GF-D8 (cell line): ENCODE results near the gene RNF34.
"Not testable (repeated sequence)": the region's sequence is repeated elsewhere in the genome, so short reads cannot be mapped to it uniquely, and the experiment has no call there.

Source experiments
- DNase-seq: peaks from one replicate; lab custom pipeline; 2025; lab: John Stamatoyannopoulos, UW

RNF34 gene, protein sequence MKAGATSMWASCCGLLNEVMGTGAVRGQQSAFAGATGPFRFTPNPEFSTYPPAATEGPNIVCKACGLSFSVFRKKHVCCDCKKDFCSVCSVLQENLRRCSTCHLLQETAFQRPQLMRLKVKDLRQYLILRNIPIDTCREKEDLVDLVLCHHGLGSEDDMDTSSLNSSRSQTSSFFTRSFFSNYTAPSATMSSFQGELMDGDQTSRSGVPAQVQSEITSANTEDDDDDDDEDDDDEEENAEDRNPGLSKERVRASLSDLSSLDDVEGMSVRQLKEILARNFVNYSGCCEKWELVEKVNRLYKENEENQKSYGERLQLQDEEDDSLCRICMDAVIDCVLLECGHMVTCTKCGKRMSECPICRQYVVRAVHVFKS

DNA sequence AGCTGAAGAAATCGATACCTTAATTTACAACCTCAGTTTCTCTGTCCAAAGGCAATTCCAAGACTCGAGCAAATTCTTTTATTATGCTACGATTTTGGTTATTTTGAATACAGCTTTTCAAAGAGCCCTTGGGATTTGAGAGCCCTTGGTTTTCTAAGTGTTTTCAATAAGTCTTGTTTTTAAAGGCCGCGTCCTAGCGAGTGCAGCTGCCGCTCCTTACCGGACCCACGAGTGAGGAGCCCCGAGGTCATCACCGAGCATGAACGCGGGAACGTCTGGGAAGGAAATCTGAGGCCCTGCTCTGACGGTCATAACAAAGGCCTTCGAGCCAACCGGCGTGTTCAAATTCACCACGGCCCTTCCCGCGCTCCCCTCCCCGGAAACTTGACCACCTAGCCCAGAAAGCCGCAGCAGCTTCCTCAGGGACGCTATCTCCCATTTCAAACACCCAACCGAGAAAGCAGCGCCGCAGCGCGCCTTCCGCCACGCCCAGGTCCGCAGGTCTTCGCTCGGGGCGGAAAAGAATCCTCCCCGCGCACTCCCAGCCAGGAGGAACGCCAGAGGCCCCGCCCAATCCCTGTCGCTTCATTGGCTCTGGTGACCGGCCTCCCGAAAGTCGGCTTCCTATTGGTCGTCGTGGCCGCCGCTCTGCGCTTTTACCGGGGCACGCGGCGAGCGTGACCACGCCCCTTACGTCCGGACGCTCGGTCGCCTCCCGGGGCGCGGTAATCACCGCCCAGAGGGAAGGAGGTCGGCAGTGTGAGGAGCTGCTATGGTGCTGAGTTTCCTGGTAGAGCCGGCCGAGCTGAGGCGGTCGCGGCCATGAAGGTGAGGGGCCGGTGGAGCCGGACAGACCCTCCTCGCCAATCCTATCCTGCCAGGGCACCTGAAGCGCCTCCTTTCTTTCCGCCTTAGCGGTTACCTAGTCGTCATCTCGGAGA, at the start of gene RNF34:
RNF34 (plus strand) TSS at position 728 of the 941 bp plus-strand sequence; CDS start at position 823, 95 bp downstream.
- peak; percentile 97 for DNase-seq

GRCh38 chr12:121351820-121352681, 47.9 kb upstream of the RNF34 start, which contains the start of gene ANAPC5:
TSS of gene ANAPC5 (minus strand) at chr12:121352411. CDS start at chr12:121352340, 71 bp downstream.
- peak; percentile 97 for DNase-seq

DNA sequence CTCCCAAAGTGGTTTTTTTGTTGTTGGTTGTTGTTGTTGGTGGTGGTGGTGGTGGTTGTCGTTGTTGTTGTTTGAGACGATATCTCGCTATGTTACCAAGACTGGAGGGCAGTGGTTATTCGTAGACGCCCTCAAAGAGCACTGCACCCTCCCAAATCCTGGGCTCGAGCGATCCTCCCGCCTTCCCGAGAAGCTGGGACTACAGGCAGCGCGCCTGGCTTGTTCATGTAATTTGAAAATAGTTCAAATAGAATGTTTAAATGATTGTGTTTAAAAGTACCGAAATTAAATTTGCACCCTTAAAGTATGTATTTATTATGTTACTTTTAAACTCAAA, 47.3 kb upstream of the RNF34 start:
- no peak for DNase-seq

DNA sequence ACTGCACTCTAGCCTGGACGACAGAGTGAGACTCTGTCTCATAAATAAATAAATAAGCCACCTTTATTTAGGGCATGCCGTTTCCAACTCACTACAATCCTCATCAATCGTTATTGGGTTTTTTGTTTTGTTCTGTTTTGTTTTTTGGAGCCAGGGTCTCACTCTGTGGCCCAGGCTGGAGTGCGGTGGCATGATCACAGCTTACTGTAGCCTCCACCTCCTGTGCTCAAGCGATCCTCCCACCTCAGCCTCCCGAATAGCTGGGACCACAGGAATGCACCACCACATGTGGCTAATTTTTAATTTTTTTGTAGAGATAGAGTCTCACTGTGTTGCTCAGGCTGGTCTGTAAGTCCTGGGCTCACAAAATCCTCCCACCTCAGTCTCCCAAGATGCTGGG, 44.1 kb upstream of the RNF34 start:
- no peak for DNase-seq

DNA sequence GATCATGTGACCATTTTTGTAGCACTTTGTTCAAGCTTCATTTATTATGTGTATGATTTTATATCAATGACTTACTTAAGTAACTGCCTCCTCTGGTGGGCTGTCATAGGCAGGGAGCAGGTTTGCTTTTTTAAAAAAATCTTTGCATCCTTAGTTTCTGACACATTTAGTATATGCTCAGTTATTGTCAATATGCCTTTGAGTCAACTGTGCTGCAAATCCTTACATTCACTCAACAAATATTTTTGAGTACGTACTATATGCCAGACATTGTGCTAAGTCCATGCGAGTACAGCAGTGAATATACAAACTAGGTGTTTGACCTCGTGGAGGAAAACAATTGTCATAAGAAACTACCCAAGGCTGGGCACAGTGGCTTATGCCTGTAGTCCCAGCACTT, 43.3 kb upstream of the RNF34 start:
- DNase-seq: no peak

DNA sequence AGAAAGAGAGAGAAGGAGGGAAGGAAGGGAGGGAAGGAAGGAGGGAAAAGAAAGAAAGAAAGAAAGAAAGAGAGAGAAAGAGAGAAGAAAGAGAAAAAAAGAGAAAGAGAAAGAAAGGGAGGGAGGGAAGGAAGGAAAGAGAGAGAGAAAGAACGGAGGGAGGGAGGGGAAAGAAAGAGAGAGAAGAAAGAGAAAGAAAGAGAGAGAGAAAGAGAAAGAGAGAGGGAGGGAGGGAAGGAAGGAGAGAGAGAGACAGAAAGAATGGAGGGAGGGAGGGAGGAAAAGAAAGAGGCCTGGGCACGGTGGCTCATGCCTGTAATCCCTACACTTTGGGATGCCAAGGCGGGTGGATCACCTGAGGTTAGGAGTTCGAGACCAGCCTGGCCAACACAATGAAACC, 42.6 kb upstream of the RNF34 start:
- DNase-seq: no peak

DNA sequence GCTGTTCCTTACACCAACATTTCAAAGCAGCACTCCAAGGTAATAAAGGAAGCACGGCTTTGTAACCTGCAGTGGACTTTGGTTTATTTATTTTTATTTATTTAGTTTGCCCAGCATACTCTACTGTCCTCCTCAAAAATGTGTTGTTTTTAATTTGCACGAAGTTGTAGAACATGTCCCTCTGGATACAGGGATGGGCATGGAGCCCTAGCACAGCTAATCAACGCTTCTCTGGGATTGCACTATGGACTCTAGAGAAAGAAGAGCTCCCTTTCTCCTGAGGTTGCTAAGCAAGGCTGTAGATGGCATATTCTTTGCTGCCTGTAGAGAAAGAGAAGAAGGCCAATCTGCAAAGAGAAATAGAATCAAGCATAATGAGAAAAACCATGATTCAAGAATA, 41.8 kb upstream of the RNF34 start:
- DNase-seq: no peak

DNA sequence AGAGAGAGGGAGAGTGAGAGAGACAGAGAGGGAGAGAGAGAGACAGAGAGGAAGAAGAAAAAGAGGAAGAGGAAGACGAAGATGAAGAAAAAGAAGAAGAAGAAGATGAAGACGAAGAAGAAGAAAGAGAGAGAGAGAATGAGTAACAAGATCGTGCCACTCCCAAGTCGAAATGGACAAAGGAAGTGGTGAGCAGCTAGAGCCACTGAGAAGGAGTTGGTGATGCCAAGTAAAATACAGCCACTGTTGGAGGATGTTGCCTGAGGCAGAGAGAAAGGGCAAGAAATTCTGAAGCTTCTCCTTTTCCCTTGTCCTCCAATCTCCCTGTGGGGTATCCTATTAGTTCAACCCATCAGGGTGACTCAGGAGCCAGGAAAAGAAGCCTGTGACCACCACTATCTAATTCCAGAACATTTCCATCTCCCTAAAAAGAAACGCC, 35.2 kb upstream of the RNF34 start:
- no peak for DNase-seq

DNA sequence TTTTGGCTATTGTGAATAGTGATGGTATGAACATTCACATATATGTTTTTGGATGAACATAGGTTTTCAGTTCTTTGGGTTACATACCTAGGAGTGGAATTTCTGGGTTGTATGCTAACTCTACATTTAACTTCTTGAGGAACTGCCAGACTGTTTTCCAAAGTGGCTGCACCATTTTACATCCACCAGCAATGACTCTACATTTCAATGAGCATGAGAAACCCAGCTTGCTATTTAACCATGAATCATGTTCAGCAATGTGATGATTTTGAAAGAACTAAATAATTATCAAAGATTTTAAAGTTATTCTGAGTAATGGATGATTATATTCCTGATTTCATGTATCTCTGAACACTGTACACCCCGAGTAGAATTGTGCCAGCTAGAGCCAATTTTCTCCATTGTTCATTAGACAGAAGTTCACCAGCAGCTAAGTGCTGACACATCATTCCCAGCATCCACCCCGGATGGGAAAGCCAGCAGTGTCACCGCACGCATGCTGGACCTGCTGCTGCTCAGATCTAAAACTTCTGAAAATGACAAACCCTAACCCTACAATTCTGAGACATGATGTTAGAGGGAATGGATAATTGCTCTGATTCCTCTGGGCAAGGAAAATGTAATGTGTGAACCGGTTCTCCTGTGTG, 34.4 kb upstream of the RNF34 start:
- DNase-seq: no peak

DNA sequence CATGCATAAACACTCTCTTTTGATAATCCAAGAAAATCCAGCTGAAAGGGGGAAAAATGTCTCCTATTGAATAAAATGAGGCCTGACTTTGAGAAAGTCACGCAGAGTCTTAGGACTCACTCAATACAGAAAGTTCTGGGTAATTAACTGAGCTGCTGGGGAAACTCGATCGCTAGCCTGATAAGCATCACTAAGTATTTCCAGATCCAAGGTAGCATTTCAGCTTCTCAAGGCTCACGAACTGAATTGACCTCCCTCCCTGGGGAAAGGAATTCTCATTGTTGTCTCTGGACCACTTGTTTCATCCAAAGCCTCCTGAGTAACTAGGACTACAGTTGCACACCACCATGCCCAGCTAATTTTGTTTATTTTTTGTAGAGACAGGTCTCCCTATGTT, 33.9 kb upstream of the RNF34 start:
- no peak for DNase-seq

DNA sequence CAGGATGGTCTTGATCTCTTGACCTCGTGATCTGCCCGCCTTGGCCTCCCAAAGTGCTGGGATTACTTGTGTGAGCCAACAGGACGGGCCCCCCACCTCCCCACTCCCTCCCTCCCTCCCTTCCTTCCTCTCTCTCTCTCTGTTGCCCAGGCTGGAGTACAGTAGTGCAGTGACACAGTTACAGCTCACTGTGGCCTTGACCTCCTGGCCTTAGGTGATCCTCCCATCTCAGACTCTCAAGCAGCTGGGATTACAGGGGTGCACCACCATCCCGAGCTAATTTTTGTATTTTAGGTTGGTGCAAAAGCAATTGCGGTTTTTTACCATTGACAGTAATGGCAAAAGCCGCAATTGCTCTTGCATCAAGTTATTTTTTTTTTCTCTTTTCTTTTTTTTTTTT, 28.5 kb upstream of the RNF34 start:
- DNase-seq: no peak

DNA sequence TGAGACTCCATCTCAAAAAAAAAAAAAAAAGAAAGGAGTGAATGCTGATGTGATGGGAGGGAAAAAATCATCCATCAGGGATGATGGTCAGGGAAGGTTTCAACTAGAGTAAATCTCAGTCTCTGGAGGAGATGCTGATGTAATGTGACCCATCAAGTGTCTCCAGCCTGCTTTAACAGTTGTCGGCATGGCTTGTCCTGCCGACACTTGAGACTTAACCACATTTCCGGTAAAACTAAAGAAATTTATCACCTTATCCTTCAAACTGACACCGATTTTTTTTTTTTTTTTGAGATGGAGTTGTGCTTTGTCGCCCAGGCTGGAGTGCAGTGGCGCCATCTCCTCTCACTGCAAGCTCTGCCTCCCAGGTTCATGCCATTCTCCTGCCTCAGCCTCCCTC, 26.2 kb upstream of the RNF34 start:
- no peak for DNase-seq

DNA sequence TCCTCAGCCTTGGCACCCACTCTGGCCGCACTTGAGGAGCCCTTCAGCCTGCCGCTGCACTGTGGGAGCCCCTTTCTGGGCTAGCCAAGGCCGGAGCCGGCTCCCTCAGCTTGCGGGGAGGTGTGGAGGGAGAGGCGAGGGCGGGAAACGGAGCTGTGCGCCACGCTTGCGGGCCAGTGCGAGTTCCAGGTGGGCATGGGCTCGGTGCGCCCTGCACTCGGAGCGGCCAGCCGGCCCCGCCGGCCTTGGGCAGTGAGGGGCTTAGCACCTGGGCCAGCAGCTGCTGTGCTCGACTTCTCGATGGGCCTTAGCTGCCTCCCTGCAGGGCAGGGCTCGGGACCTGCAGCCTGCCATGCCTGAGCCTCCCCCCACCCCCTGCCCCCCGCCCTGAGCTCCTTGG, 25.6 kb upstream of the RNF34 start:
- DNase-seq: not testable (repeated sequence)

DNA sequence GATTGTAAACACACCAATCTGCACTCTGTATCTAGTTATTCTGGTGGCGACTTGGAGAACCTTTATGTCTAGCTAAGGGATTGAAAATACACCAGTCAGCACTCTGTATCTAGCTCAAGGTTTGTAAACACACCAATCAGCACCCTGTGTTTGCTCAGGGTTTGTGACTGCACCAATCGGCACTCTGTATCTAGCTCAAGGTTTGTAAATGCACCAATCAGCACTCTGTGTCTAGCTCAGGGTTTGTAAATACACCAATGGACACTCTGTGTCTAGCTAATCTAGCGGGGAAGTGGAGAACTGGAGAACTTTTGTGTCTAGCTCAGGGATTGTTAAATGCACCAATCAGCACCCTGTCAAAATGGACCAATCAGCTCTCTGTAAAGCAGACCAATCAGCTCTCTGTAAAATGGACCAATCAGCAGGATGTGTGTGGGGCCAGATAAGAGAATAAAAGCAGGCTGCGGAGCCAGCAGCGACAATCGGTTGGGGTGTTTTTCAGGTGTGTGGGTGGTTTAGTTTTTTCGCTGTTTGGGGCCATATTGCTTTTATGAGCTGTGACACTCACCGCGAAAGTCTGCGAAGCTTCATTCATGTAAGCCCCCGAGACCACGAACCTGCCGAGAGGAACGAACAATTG, 24.9 kb upstream of the RNF34 start:
- DNase-seq: not testable (repeated sequence)

DNA sequence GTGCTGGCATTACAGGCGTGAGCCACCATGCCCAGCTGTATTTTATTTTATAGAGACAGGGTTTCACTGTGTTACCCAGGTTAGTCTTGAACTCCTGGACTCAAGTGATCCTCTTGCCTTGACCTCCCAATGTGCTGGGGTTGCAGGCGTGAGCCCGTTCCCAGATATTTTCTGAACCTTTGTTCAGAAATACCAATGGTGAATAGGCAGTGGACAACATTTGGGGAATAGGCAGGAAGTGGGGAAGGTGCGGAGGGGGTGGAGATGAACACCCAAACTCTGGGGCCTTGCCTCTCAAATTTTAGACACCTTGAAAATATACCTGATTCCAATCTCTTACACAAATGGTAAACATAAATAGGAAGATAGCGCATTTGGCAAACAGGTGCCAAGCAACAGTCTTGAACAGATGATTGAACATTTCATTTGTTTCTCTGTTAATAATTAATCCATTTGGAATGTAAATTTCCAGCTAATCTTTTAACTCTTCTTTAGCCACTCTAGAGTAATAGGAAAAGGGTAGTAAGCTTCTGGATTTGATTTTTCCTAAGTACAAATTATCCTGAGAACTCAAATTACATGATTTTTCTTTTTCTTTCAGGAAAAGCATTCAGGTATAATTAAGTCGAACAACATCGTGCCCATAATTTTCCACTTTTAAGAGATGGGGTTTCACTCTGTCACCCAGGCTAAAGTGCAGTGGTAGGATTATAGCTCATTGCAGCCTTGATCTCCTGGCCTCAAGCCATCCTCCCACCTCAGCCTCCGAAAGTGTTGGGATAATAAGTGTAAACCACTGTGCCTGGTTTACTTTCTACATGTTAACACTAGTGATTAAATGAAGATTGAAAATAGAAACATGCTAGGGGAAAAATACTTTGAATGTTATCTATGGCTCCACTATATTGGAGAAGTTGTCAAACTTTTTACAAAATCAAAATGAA, 22.9 kb upstream of the RNF34 start:
- no peak for DNase-seq

DNA sequence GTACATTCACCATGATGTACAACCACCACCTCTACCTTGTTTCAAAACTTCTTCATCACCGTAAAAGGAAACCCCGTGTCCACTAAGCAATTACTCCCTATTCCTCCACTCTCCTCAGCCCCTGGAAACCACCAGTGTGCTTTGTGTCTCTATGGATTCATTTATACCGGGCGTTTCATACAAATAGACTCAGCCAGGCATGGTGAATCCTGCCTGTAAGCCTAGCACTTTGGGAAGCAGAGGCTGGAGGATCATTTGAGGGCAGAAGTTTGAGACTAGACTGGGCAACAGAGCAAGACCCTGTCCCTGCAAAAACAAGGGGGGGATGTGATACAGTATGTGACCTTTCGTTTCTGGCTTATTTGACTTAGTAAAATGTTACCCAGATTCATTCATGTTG, 21.2 kb upstream of the RNF34 start:
- DNase-seq: no peak

DNA sequence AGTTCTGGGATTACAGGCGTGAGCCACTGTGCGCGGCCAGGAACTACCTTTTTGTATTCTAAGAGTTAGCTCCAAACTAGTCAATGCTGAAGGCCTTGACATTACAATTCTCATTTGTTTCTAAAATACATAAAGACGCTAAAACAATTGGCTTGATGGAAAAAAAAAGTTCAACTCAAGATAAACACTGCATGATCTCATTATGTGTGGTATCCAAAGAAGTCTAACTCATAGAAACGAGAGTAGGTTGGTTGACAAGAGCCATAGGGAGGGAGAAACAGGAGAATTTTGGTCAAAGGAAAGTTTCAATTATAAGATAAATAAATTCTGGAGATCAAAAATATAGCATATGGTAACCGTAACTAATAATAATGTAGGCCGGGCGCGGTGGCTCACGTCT, 20.0 kb upstream of the RNF34 start:
- DNase-seq: no peak

DNA sequence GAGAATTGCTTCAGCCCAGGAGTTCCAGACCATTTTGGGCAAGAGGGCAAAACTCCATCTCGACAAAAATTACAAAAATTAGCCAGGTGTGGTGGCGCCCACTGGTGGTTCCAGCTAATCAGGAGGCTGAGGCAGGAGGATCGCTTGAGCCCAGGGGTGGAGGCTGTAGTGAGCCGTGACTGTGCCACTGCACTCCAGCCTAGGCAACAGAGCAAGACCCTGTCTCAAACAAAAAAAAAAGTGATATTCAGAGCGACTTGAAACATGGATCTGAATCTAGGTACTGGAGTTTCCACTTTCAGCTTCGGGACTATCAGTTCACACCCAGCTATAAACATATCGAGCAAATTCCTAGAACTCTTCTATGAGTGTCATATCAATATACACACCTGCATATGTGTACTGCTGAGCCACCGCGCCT, 16.3 kb upstream of the RNF34 start:
- no peak for DNase-seq

- DNase-seq: not testable (repeated sequence)
Measured at GRCh38 chr12:121384891-121385290, 15.0 kb upstream of the RNF34 start.

- DNase-seq: peak; percentile 70
Measured at GRCh38 chr12:121388421-121388981, 11.4 kb upstream of the RNF34 start.
